HG02759 (cell line): Measurements from ENCODE around the gene SPRING1.
"Not testable (repeated sequence)": the region's sequence is repeated elsewhere in the genome, so short reads cannot be mapped to it uniquely, and the experiment has no call there.

Experiments used
- ATAC-seq: cut with Tn5 transposase; IDR thresholded peaks from one replicate; pipeline ENCODE4 v1.9.1; 2021; ENCODE audit warnings: mild to moderate bottlenecking, moderate library complexity; ENCODE audit not compliant: unreplicated experiment

Gene SPRING1, protein sequence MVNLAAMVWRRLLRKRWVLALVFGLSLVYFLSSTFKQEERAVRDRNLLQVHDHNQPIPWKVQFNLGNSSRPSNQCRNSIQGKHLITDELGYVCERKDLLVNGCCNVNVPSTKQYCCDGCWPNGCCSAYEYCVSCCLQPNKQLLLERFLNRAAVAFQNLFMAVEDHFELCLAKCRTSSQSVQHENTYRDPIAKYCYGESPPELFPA

GRCh38 chr12:116737774-116738657 is at the start of gene SPRING1, which contains the start of gene RNFT2:
SPRING1 (minus strand) TSS chr12:116738069; CDS start chr12:116737900, 169 bp downstream.
RNFT2 (plus strand) TSS chr12:116738315; CDS start chr12:116740498, 2,183 bp downstream.
- peak; percentile 94 for ATAC-seq

GRCh38 chr12:116784238-116784612 is 46.4 kb upstream of the SPRING1 start:
- no peak for ATAC-seq

GRCh38 chr12:116783525-116784237 is 45.8 kb upstream of the SPRING1 start:
- ATAC-seq = no peak

- no peak for ATAC-seq
Measured at GRCh38 chr12:116780942-116781341, 43.1 kb upstream of the SPRING1 start.

- no peak for ATAC-seq
Measured at GRCh38 chr12:116779597-116779996, 41.7 kb upstream of the SPRING1 start.

GRCh38 chr12:116777245-116777644 is 39.4 kb upstream of the SPRING1 start:
- no peak for ATAC-seq

GRCh38 chr12:116774020-116774419 is 36.2 kb upstream of the SPRING1 start:
- ATAC-seq = no peak

GRCh38 chr12:116773276-116773731 is 35.4 kb upstream of the SPRING1 start:
- ATAC-seq = no peak

DNA sequence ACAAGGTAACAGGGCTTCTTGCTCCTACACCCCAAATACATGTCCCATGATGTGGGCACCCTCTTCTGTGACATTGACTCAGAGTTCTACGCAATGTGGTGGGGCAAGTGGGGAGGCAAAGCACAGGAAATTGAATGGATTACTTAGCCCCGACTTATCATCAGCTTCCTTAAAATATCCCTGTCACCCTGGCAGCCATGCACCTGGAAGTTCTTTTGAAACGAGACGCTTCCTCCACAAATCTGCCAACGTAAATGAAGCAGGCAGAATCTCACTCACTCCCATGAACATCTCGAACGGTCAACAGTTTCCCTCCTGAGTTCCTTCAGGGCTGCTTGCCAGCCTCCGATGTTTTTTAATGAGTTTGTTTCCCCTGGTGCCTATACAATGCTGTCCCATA is 33.8 kb upstream of the SPRING1 start:
- ATAC-seq = no peak

- no peak for ATAC-seq
Measured at GRCh38 chr12:116766746-116767145, 28.9 kb upstream of the SPRING1 start.

DNA sequence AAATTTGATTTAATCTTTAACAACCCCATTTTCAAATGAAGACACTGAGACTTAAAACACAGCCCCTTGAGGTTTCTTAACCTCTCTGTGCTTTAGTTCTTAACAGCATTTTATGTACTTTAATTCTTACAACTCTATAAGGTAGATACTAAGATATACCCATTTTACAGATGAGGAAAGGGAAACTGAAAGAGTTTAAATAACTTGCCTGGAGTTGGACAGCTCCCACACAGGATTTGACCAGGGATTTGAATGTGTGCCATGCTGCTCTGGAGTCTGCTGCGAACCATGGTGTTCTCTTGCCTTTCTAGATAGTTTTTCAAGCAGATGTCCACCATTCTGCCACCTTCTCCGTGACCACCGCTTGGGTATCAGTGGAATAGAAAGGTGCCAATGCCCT is 28.4 kb upstream of the SPRING1 start:
- ATAC-seq = no peak

DNA sequence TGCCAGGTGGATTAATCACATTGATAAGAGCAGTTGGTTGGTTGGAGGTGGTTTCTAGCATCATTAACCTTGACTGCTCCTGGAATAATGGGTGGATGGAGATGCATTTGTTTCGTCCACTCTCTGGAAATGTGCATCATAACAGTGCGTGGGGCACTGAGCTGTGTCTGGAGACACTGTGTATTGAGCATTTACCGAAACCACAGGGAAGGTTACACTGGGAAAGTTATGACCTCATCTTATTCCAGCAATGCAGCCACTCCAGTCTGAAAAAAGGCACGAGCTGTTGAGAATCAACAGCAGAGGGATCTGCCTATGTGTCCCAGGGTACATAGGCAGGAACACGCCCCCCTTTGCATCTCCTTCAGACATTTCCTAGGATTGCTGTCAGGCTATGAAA is 27.4 kb upstream of the SPRING1 start:
- no peak for ATAC-seq

GRCh38 chr12:116761499-116761898 is 23.6 kb upstream of the SPRING1 start:
- no peak for ATAC-seq

- ATAC-seq = no peak
Measured at GRCh38 chr12:116760622-116761020, 22.8 kb upstream of the SPRING1 start.

GRCh38 chr12:116759783-116760621 is 22.1 kb upstream of the SPRING1 start:
- no peak for ATAC-seq

DNA sequence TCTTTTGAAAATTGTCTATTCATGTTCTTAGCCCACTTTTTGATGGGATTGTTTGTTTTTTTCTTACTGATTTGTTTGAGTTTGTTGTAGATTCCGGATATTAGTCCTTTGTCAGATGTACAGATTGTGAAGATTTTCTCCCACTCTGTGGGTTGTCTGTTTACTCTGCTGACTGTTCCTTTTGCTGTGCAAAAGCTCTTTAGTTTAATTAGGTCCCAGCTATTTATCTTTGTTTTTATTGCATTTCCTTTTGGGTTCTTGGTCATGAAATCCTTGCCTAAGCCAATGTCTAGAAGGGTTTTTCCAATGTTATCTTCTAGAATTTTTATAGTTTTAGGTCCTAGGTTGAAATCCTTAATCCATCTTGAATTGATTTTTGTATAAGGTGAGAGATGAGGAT is 16.9 kb upstream of the SPRING1 start:
- not testable (repeated sequence) for ATAC-seq

DNA sequence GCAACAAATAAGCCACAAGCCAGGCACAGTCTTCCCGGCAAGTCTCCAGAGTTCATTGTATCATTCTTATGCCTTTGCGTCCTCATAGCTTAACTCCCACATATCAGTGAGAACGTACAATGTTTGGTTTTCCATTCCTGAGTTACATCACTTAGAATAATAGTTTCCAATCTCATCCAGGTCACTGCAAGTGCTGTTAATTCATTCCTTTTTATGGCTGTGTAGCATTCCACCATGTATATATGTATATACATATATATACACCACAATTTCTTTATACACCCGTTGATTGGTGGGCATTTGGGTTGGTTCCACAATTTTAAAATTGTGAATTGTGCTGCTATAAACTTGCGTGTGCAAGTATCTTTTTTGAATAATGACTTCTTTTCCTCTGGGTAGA is 16.2 kb upstream of the SPRING1 start:
- not testable (repeated sequence) for ATAC-seq

DNA sequence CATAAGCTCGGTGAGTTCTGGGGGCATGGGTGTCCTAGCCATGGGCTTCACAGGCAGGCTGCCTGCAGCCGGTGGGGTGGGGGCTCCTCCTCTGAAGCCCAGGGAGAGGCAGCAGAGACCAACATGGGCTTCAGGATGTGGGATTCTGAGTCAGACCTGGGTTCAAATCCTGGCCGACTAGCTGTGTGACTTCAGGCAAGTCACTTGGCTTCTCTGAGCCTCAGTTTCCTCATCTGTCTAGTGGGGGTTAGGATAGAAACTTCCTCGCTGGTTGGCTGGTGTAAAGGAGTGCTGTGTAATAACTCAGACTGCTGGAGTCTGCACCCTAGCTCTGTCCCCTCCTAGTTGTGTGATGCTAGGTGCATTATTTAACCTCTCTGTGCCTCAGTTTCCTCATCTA is 12.4 kb upstream of the SPRING1 start:
- ATAC-seq = no peak

GRCh38 chr12:116749884-116750283 is 12.0 kb upstream of the SPRING1 start:
- no peak for ATAC-seq

DNA sequence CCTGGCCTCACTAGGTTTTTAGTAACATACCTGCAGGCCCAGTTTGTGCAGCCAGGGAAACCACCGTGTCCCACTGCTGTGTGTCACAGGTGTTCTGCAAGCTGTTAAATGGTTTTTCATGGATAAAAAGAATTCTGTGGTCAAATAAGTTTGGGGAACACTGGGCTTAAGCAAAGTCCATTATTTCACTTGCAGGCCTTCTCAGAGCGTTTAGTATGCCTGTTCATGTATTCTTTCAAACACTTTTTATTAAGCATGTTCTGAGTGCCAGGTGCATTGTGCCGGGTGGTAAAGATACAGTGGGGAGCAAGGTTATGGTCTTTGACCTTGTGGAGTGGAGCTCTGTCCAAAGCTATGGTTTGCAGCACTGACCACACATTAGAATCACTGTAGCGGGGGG is 7.7 kb upstream of the SPRING1 start:
- no peak for ATAC-seq

DNA sequence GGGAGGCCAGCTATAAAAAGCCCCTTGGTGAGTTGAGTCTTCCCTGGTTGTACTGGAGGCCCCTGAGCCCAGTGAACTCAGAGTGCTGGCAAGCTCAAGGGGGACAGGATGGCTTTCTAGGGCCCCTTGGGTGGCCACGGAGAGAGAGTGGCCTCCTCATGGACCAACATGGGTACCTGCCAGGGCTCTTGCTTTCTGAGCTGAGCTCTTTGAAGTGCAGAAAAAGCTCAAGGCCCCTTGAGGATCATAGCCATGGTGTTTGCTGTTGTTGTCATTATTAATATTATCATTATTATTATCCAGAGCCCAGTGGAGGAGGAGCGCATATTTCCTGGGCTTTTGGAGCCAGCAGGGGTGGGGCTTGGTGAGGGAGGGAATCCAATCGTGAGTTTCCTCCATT is 6.9 kb upstream of the SPRING1 start:
- no peak for ATAC-seq
